Measurements from ENCODE around the gene TREML4.

DNA sequence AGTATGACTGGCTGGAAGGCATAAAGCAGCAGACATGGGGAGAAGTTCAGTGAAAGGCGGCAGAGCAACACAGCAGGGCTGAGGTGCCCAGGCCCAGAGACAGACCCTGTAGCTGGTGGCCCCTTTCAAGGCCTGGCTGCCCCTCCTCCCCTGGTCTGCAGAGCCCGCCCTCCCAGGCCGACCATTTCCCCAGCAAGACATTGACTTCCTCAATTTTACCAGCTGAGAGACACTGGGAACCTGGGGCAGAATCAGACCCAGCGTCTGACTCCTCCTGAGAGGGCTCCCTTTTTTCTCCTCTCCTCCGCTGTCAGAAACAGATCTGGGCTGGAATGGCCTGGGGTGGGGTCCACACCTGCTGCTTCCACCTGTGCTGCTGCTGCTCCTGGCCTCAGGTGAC is at the start of gene TREML4:
- TF ChIP-seq, protein P1, sequence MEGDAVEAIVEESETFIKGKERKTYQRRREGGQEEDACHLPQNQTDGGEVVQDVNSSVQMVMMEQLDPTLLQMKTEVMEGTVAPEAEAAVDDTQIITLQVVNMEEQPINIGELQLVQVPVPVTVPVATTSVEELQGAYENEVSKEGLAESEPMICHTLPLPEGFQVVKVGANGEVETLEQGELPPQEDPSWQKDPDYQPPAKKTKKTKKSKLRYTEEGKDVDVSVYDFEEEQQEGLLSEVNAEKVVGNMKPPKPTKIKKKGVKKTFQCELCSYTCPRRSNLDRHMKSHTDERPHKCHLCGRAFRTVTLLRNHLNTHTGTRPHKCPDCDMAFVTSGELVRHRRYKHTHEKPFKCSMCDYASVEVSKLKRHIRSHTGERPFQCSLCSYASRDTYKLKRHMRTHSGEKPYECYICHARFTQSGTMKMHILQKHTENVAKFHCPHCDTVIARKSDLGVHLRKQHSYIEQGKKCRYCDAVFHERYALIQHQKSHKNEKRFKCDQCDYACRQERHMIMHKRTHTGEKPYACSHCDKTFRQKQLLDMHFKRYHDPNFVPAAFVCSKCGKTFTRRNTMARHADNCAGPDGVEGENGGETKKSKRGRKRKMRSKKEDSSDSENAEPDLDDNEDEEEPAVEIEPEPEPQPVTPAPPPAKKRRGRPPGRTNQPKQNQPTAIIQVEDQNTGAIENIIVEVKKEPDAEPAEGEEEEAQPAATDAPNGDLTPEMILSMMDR (IDR thresholded peaks at IDR 0.05; ENCODE audit: control extremely low read depth in 1 of 3, insufficient read depth in 1 of 3, low read depth in 1 of 3, low read length in 3 of 3): no peak
- no peak for TF ChIP-seq EGR1 (IDR thresholded peaks at IDR 0.05; ENCODE audit: borderline replicate concordance, low read depth, low read length)
- TF ChIP-seq POLR2A (IDR thresholded peaks at IDR 0.05; ENCODE audit: control extremely low read depth in 1 of 2, low read depth in 2 of 2, low read length in 2 of 2): no peak
- TF ChIP-seq TAF1 (IDR thresholded peaks at IDR 0.05; ENCODE audit: low read depth, low read length): no peak
- no peak for TF ChIP-seq KDM5A (IDR thresholded peaks at IDR 0.05; ENCODE audit: low read length)
- TF ChIP-seq CTBP2 (IDR thresholded peaks at IDR 0.05; ENCODE audit: borderline replicate concordance, insufficient read depth, insufficient read length, low read length): no peak
- TF ChIP-seq, protein P2, sequence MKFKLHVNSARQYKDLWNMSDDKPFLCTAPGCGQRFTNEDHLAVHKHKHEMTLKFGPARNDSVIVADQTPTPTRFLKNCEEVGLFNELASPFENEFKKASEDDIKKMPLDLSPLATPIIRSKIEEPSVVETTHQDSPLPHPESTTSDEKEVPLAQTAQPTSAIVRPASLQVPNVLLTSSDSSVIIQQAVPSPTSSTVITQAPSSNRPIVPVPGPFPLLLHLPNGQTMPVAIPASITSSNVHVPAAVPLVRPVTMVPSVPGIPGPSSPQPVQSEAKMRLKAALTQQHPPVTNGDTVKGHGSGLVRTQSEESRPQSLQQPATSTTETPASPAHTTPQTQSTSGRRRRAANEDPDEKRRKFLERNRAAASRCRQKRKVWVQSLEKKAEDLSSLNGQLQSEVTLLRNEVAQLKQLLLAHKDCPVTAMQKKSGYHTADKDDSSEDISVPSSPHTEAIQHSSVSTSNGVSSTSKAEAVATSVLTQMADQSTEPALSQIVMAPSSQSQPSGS (IDR thresholded peaks at IDR 0.05; ENCODE audit: low read length): no peak
- no peak for TF ChIP-seq RFX5 (IDR thresholded peaks at IDR 0.05; ENCODE audit: borderline replicate concordance, low read depth, low read length)
- TF ChIP-seq SP1 (IDR thresholded peaks at IDR 0.05; ENCODE audit: low read depth, low read length): no peak
